ENCODE measurements around the gene DCLRE1A. TPM values are rescaled to one million over a fixed set of nuclear protein-coding genes. Genes with fewer than 3 reads are reported as not detected.

Gene DCLRE1A
- total and polyA plus RNA-seq, 2 of the 13 experiments (the other 11 are each of a cell fraction or from before 2014, with no cell fraction given): 6.2 to 19.6 TPM

DNA sequence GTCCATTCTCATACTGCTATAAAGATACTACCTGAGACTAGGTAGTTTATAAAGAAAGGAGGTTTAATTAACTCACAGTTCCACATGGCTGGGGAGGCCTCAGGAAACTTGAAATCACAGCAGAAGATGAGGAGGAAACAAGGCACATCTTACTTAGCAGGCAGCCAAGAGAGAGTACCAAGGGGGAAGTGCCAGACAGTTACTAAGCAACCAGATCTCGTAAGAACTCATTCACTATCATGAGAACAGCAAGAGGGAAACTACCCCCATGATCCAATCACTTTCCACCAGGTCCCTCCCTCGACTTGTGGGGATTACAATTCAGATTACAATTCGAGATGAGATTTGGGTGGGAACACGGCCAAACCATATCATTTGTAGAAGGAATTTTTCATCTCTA, 36.9 kb upstream of the DCLRE1A start (continued):
- TF ChIP-seq, protein P1, sequence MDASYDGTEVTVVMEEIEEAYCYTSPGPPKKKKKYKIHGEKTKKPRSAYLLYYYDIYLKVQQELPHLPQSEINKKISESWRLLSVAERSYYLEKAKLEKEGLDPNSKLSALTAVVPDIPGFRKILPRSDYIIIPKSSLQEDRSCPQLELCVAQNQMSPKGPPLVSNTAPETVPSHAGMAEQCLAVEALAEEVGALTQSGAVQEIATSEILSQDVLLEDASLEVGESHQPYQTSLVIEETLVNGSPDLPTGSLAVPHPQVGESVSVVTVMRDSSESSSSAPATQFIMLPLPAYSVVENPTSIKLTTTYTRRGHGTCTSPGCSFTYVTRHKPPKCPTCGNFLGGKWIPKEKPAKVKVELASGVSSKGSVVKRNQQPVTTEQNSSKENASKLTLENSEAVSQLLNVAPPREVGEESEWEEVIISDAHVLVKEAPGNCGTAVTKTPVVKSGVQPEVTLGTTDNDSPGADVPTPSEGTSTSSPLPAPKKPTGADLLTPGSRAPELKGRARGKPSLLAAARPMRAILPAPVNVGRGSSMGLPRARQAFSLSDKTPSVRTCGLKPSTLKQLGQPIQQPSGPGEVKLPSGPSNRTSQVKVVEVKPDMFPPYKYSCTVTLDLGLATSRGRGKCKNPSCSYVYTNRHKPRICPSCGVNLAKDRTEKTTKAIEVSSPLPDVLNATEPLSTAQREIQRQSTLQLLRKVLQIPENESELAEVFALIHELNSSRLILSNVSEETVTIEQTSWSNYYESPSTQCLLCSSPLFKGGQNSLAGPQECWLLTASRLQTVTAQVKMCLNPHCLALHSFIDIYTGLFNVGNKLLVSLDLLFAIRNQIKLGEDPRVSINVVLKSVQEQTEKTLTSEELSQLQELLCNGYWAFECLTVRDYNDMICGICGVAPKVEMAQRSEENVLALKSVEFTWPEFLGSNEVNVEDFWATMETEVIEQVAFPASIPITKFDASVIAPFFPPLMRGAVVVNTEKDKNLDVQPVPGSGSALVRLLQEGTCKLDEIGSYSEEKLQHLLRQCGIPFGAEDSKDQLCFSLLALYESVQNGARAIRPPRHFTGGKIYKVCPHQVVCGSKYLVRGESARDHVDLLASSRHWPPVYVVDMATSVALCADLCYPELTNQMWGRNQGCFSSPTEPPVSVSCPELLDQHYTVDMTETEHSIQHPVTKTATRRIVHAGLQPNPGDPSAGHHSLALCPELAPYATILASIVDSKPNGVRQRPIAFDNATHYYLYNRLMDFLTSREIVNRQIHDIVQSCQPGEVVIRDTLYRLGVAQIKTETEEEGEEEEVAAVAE (CRISPR knock-in tag; IDR thresholded peaks at IDR 0.05; ENCODE audit: borderline replicate concordance): no peak
- no peak for TF ChIP-seq ZNF3 (CRISPR knock-in tag; IDR thresholded peaks at IDR 0.05)
- no peak for TF ChIP-seq U2AF2 (IDR thresholded peaks at IDR 0.05; ENCODE audit: low read depth, low read length)
- no peak for TF ChIP-seq ZBTB20 (CRISPR knock-in tag; IDR thresholded peaks at IDR 0.05; ENCODE audit: borderline replicate concordance, low read depth)
- TF ChIP-seq, protein P2, sequence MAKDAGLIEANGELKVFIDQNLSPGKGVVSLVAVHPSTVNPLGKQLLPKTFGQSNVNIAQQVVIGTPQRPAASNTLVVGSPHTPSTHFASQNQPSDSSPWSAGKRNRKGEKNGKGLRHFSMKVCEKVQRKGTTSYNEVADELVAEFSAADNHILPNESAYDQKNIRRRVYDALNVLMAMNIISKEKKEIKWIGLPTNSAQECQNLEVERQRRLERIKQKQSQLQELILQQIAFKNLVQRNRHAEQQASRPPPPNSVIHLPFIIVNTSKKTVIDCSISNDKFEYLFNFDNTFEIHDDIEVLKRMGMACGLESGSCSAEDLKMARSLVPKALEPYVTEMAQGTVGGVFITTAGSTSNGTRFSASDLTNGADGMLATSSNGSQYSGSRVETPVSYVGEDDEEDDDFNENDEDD (CRISPR knock-in tag; IDR thresholded peaks at IDR 0.05; ENCODE audit: borderline replicate concordance): no peak

DNA sequence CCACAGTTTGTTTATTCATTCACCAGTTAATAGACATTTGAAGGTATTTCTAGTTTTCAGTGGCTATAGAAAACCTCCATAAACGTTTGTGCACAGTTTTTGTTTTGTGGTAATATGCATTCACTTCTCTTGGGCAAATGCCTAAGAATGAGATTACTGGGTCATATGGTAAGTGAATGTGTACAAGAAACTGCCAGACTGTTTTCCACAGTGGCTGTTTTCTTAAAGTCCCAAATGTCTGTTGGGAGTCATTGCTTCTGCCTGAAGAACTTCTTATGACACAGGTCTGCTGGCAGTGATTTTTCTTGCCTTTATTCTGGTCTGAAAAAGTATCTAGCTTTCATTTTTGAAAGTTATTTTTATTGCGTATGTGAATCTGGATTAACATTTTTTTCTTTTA, 36.0 kb upstream of the DCLRE1A start:
- CTCF ChIA-PET (ENCODE audit: low intra/inter-chr PET ratio, low total read pairs): no interaction called here
- no peaks in the 10 kb centered on the region for H3K4me1 ChIP-seq (ENCODE audit: insufficient read depth, low read length)
- H3K27me3 ChIP-seq (ENCODE audit: control insufficient read depth in 1 of 2, insufficient read depth in 2 of 2, low read length in 2 of 2): no peaks in the 10 kb centered on the region
- POLR2A ChIA-PET: no interaction called here
- TF ChIP-seq MBD4 (IDR thresholded peaks at IDR 0.05; ENCODE audit: borderline replicate concordance, low read length) (no peak), HOXA5 (CRISPR knock-in tag; IDR thresholded peaks at IDR 0.05) (no peak), SIN3A (IDR thresholded peaks at IDR 0.05; ENCODE audit: borderline replicate concordance, low read depth, low read length) (no peak), TBX2 (CRISPR knock-in tag; IDR thresholded peaks at IDR 0.05; ENCODE audit: borderline replicate concordance) (no peak), ZNF496 (CRISPR knock-in tag; IDR thresholded peaks at IDR 0.05; ENCODE audit: insufficient replicate concordance) (no peak)
- TF ChIP-seq, protein P3, sequence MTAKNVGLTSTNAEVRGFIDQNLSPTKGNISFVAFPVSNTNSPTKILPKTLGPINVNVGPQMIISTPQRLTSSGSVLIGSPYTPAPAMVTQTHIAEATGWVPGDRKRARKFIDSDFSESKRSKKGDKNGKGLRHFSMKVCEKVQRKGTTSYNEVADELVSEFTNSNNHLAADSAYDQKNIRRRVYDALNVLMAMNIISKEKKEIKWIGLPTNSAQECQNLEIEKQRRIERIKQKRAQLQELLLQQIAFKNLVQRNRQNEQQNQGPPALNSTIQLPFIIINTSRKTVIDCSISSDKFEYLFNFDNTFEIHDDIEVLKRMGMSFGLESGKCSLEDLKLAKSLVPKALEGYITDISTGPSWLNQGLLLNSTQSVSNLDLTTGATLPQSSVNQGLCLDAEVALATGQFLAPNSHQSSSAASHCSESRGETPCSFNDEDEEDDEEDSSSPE (CRISPR knock-in tag; IDR thresholded peaks at IDR 0.05): no peak
- no peaks in the 10 kb centered on the region for H3K9me3 ChIP-seq (ENCODE audit: low read length)
- H3K9ac ChIP-seq (ENCODE audit: insufficient read depth, low read depth, low read length): no peak overlapping the region
- no peak overlapping the region for H3K4me2 ChIP-seq (ENCODE audit: low read depth, low read length)
- H4K20me1 ChIP-seq (ENCODE audit: insufficient read depth, low read length): no peaks in the 10 kb centered on the region
- FAIRE-seq: no peak
- intact Hi-C loops (cut with micrococcal nuclease; ENCODE audit: unreplicated experiment) (no loop called here), in situ Hi-C loops (cut with HindIII; ENCODE audit: extremely low pct_ligation_motif_present, low pct_unique_long_range_greater_than_20kb) (no loop called here)
- DNase-seq (ENCODE audit: low spot score): no peak
- ATAC-seq: no peak
- no peak overlapping the region for H3K27ac ChIP-seq (ENCODE audit: extremely low read length, insufficient read depth, low read length)
- H3K4me3 ChIP-seq (replicated peaks in 1 of 3; ENCODE audit: insufficient read depth in 1 of 3, low read depth in 2 of 3, low read length in 3 of 3): no peak overlapping the region
- WGBS (ENCODE audit: low lambda C conversion rate): 80% methylated on average over 2 of the region's 2 CpGs
- H2AFZ ChIP-seq (ENCODE audit: low read length): no peak overlapping the region
- BruUV-seq (replicated peaks): no TSS peak
- H3K79me2 ChIP-seq (ENCODE audit: insufficient read depth, low read length): no peaks in the 10 kb centered on the region
- H3K36me3 ChIP-seq (replicated peaks in 1 of 2; ENCODE audit: control insufficient read depth in 1 of 2, insufficient read depth in 2 of 2, low read length in 2 of 2): peaks cover 2 to 13% of the 10 kb centered on the region in 2 experiments; a peak in 4 of 5 replicates
